Measurements from ENCODE around the gene ELL. TPM values are rescaled to one million over a fixed set of nuclear protein-coding genes. Genes with fewer than 3 reads are reported as not detected.

The ELL gene
- polyA plus RNA-seq, 4 donors, result 7.8 to 12.0 (median 9.0) TPM

- no peak for DNase-seq (ENCODE audit: low read depth in 4 of 4, low spot score in 3 of 4)
These were observed 15.6 kb downstream of the ELL start for GRCh38 chr19:18506101-18506930.

- no peak for DNase-seq (ENCODE audit: low read depth in 4 of 4, low spot score in 3 of 4)
These were observed 16.8 kb downstream of the ELL start for GRCh38 chr19:18504886-18505610.

GRCh38 chr19:18503971-18504885 is 17.6 kb downstream of the ELL start:
- no peak for DNase-seq (ENCODE audit: low read depth in 4 of 4, low spot score in 3 of 4)

DNA sequence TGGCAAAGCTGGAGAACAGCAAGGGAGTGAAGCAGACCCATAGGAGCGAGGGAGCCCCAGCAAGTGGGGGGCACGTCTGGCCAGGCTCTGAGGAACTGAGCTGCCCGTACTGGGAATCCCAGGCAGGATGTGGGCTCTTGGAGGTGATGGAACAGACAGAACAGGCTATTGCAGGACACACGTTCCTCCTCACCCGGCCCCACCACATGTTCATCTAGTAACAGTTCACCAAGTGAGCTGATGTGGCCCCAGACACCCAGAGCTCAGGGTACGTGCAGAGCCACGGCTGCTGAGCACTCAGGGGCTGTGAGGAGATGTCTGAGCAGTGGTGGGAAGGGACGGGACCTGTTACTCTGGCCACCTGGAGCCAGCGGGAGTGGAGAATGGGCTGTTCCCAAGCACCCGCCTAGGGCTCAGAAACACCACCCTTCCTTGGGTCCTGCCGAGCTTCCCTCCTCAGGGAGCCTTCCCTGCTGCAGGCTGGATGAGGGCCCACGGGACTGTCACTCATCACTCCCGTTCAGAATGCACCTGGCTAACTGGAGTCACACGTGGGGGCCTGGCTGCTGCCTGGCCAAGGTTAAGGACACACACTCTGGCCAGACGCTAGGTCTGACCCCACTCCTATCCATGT is 18.4 kb downstream of the ELL start:
- no peak for DNase-seq (ENCODE audit: low read depth in 4 of 4, low spot score in 3 of 4)

DNA sequence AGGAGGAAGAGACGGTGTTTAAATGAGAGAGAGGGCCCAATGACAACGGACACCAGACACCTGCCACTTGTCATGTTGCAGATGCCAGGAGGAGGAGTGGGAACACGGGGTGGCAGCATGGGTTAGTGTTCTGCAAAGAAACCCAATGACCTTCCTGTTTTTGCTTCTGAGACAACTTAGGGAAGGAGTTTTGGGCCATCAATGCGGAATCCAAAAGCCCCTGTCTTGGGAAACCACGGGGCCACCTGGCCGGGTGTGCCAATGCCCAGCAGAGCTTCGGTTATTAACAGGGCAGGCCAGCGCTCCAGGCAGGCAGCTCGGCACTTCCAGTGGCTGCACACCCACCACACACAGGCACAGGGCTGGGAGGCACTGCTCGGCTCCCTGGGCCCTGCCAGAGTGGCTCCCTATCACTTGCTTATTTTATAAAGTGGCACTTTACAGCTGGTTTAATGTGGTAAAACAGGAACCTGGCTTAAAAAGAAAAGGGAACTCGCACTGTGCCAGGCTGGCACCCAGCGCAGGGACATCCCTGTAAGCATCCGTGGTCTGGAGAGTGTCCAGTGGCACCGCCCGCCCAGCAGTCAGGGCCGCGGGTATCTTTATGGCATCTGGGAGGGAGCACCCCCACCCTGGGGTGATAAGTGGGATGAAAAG is 19.1 kb downstream of the ELL start:
- DNase-seq (ENCODE audit: low read depth in 4 of 4, low spot score in 3 of 4), result no peak

GRCh38 chr19:18502246-18502637 is 19.6 kb downstream of the ELL start:
- DNase-seq (ENCODE audit: low read depth in 4 of 4, low spot score in 3 of 4), result no peak

DNA sequence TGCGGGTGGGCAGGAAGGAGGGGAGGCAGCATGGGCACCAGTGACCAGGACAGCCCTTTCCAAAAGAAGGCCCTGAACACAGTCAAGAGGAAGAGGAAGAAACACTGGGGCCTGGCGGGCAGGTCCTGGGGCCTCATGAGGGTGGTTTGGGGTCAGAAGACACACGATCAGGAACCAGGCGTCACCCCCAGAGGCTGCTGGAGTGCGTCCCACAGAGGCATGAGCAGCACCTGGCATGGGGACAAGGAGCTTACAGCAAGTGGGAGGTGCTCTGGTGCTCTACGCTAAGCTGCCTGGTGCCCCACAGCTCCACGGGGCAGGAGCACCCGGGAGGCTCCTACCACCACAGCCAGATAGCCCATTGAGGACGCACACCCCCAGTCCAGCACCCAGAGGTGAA is 20.0 kb downstream of the ELL start:
- no peak for DNase-seq (ENCODE audit: low read depth in 4 of 4, low spot score in 3 of 4)

DNA sequence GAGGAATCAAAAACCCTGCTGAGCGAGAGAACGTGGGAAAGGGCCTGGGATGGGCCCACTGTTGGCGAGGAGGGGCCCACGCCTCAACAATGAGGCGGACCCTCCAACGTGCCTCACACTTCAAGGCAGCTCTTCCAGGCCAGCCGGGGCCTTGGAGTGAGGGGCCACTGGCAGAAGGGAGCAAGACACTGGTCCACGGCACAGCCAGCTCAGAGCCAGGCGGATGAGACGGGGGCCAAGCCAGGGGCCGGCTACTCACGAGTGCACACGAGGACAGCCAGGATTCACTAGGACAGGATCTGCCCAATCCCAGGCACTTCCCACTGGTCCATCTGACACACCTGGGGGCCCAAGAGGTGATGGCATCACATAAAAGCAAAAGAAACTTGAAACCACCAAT is 20.5 kb downstream of the ELL start:
- no peak for DNase-seq (ENCODE audit: low read depth in 4 of 4, low spot score in 3 of 4)

- no peak for DNase-seq (ENCODE audit: low read depth in 4 of 4, low spot score in 3 of 4)
These were observed 21.1 kb downstream of the ELL start for GRCh38 chr19:18500799-18501198.

DNA sequence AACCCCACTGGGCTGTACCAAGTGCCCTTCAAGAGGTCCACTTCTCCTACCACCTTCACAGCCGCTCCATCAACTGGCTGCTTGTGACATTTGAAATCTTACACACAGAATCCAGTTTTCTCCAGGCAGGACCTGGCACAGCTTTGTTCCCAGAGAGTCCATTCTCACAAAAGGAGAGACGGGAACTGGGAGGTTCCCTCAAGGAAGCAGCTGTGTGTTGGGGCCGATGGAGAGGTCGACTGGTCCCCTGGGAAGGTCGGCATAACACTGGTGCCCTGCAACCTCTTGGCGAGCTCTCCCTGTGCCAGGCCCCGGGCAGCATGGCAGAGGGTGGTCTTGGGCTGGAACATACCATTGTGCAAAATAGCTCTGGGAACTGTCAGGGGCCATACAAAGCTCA is 21.5 kb downstream of the ELL start:
- no peak for DNase-seq (ENCODE audit: low read depth in 4 of 4, low spot score in 3 of 4)

DNA sequence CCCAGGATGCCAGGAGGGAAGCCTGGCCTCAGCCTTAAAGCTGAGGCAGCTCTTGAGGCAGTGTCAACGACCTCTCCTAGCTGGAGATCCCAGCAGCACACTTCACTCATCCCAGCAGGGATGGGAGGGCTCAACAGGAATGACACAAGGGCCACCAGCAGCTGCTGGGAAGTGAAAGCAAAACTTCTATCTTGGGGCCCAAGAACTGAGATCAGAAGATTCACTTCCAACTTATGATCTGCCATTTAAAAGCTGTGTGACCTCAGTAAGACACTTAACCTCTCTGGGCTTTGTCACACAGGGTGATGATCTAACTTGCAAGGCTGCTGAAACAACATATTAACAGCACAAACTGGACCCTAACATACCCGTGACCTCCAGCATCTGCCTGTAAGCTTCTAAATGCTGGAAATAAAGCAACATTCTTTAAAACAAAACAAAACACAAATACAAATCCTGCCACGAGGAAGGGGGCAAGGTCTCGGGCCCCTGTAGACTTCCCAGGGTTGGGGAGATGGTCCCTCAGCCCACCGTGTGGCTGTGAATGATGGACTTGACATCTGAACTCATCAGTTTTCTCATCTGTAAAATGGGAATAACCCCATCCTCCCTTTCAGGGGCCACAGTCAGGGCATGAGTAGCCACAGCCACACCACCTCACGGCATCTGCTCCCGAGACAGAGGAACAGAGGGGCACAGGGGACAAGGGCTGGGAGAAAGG is 22.7 kb downstream of the ELL start:
- DNase-seq (ENCODE audit: low read depth in 4 of 4, low spot score in 3 of 4), result no peak

DNA sequence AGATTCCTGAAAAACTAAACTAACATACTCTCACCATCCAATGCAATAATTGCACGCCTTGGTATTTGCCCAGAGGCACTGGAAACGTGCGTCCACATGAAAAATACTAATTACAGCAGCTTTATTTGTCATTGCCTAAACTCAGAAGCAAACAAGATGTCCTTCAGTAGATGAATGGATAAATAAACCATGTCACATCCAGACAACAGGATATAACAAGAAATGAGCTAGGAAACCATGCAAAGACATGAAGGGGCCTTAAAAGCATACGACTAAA is 25.0 kb downstream of the ELL start:
- no peak for DNase-seq (ENCODE audit: low read depth in 4 of 4, low spot score in 3 of 4)

DNA sequence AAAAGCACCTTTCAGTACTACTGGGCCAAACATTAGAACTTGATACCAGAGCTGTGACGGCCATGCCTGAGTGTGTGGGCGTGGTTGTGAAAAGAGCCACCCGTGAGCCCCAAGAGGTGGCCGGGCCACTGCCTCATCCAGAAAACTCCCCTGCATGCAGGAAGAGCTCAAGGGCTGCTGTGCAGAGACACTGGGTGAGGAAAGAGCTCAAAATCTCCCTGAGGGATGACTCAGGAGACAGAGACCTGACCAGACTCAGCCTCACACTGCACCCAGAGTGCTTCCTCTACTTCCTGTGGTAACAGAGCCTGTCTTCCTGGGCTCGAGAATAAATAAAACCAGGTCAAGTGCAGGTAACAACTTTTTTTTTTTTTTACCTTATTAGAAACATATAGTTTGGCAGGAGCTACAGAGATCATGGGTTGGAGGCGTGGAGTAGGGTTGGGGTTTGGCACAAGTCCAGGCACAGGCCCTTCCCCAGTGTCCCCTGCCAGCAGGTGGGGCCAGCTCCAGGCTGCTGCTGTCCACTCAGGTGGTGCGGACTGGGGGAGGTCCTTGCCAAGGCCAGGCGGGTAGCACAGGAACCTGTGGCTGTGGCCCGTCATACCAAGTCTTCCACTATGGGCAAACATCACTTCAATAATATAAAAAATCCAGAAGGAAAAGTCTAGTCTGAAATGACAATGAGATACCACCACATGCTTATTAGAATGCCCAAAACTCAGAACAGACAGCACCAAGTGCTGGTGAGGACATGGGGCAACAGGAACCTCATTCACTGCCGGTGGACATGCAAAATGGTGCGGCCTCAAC is 25.5 kb downstream of the ELL start:
- no peak for DNase-seq (ENCODE audit: low read depth in 4 of 4, low spot score in 3 of 4)

GRCh38 chr19:18495204-18495911 is 26.5 kb downstream of the ELL start:
- DNase-seq (ENCODE audit: low read depth in 4 of 4, low spot score in 3 of 4), result no peak

GRCh38 chr19:18494267-18494607 is 27.6 kb downstream of the ELL start:
- no peak for DNase-seq (ENCODE audit: low read depth in 4 of 4, low spot score in 3 of 4)

DNA sequence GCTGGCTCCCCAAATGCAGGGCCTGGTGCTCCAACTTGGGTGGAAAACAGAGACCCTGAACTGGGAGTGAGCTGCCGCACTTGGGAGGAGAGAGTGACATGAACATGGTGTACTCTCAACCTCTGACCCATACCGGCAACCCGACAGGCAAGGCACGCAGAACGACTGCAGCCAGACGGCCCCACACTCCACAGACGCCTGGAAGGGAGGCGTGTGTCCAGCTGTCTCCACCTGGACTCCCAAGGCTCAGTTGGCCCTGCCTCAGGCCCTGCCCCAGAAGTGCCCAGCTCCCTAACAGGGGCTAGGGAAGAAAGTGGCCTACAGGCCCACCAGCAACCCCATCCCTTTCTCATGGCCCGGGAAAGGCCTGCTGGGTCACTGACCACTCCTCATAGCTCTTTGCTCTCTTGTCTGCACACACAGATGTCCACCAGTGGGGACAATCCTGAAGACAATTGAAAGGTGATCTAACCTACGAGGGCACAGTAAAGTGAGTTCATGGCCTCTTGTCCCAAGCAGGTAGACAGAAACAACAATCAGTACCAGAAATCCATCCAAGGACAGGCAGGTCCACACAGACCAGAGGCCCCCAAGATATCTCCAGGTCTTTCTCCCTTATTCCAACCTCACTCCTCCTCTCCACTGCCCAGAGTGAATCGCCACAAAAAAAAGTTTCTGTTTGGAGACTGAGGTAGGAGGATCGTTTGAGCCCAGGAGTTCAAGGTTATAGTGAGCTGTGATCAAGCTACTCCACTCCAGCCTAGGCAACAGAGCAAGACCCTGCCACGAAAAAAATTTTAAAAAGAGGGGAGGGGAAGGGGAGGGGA is 28.2 kb downstream of the ELL start:
- no peak for DNase-seq (ENCODE audit: low read depth in 4 of 4, low spot score in 3 of 4)

Measured in left renal pelvis (tissue), 4 donors.